Dedifferentiated amniotic fluid mesenchymal stem cell (primary cell): ENCODE data around the gene NRDE2.
"Not testable (repeated sequence)": the region's sequence is repeated elsewhere in the genome, so short reads cannot be mapped to it uniquely, and the experiment has no call there.

Experiments used
- DNase-seq: peaks from one replicate; pipeline ENCODE4 v3.0.0-alpha.2; 2016; ENCODE audit errors: extremely low spot score

Gene NRDE2

DNA sequence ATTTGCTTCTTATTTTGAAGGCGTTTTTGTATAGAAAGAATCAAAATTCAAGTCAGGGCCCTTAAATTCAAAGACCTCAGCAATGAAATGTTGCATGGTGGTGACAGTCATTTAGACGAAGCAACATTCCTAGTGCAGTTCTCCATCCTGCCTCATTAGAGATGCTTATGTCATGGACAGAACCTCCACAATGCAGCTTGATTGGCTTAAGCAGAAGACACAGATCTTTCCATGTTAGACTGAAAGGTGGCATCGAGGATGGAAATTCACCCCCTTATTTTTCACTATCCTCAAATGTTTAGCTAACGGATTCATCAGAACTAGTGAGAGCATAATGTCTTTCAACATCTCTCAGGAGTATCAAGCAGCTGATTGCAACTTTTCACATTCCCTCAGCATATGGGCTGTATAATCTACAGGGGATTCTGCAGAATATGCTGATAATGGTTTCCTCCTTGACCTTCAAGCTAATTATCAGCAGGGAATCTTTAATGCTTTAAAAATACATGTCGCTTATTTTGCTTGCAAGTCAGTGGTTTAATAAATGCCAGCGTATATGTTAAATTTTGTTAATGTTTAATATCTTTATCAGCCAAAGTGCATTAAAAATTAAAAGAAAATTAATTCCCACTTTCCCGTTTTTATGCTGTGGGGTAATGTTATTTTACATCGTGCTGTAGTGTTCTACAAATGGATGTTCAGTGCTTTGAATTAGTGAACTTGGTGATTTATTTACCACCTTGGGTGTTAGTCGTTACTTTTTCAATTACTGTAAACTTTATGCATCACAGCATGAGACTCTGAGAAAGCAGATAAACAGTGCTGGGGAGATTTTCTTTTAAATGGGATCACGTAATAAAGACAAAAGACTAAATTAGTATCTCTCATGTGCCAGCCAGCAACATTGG is 12.8 kb upstream of the NRDE2 start:
- DNase-seq: no peak

GRCh38 chr14:90342327-90342726 is 10.6 kb upstream of the NRDE2 start:
- DNase-seq: no peak

DNA sequence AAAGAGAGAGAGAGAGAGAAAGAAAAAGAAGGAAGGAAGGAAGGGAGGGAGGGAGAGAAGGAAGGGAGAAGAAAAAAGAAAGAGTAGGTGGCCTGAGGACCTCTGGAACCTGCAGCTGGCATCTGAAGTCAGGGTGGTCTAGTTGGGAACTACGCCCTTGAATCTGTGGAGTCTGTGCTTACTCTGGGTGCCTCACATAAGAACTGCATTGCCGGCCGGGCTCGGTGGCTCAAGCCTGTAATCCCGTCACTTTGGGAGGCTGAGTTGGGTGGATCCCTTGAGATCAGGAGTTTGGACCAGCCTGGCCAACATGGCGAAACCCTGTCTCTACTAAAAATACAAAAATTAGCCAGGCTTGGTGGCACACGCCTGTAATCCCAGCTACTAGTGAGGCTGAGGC is 10.0 kb upstream of the NRDE2 start:
- no peak for DNase-seq

DNA sequence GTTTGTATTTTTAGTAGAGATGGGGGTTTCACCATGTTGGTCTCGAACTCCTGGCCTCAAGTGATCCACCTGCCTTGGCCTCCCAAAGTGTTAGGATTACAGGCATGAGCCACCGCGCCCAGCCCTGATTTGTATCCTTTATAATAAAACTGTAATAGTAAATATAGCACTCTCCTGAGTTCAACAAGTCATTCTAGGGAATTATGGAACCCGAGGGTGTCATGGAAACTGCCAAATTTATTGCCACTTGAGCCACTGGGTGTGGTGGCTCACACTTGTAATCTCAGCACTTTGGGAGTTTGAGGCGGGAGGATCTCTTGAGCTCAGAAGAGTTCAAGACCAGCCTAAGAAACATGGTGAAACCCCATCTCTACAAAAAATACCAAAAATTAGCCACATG is 9.5 kb upstream of the NRDE2 start:
- not testable (repeated sequence) for DNase-seq

- DNase-seq: no peak
Measured at GRCh38 chr14:90336985-90337384, 5.2 kb upstream of the NRDE2 start.

DNA sequence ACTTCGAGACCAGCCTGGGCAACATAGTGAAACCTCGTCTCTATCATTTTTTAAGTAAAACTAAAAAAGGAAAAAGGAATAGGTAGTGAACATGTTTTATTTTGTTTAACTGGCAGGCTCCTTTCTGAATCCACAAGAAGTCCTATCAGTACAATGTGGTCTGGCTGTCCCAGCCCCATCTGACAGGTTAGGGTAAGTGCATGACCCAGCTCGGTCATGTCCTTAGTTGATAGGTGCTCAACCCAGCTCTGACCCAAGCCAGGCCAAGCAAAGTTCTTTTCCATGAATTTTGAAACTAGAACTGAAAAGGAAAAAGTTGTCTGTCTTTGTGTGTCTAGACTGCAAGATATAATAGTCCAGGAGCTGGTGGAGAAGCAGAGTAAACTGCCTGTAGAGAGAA is 4.7 kb upstream of the NRDE2 start:
- DNase-seq: no peak

DNA sequence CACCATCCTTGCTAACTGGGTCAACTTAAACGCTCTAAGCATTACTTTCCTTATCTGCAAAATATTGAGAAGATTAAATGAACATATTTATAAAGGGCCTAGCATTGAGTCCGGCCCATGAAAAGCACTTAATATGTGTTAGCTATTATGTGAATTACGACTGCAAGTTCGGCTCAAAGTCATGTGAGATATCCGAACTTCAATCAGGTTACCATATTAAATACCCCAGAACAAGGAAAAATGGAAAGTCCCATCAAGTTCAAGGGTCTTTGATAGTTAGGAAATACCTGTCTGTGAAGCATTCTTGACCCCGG is 487 bp upstream of the NRDE2 start:
- no peak for DNase-seq

DNA sequence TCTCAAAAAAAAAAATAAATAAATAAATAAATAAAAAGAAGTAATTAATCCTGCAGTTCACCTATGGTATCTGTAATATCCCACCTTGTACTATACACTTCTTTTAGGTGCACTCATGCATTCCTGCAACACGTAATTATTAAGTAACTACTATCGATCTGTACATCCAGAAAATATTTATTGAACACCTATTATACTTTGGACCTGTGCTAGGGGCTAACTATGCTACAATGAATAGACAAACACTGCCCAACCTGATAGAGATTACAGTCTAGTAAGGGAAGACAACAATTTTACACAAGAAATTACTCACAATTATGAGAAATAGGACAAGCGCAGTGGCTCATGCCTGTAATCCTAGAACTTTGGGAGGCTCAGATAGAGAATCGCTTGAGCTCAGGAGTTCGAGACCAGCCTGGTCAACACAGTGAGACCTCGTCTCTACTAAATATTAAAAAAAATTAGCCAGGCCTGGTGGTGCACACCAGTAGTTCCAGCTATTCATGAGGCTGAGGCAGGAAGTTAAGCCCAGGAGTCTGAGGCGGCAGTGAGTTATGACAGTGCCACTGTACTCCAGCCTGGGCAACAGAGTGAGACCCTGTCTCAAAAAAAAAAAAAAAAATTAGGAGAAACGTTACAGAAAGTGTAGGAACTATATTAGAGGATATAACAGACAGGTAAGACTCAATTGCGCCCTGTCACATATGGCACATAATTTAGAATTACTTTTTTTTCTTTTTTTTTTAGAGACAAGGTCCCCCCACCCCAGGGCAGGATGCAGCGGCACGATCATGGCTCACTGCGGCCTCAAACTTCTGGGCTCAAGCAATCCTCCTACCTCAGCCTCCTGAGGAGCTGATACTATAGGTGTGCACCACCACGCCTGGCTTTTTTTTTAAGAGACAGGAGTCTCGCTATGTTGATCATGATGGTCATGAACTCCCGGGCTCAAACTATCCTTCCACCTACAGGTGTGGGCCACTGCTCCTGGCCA is 1.2 kb downstream of the NRDE2 start:
- DNase-seq: no peak

DNA sequence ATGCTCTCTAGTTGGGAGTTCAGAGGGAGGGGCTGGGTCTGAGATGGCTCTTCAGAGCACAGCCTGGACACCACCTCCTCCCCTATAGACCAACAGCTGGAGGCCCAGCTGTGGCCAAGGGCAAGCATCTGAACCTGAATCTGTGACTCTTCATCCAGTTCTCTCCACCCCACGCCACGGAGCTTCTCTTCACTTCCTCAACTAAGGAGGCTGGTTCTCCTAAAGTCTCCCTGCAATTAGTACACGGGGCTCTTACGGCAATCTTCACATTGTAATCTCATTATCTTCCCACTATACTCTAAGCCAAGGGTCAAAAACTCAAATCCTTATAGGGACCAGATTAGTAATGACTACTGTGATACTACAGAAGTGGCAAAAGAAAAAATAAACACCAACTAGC is 9.8 kb downstream of the NRDE2 start:
- DNase-seq: no peak

DNA sequence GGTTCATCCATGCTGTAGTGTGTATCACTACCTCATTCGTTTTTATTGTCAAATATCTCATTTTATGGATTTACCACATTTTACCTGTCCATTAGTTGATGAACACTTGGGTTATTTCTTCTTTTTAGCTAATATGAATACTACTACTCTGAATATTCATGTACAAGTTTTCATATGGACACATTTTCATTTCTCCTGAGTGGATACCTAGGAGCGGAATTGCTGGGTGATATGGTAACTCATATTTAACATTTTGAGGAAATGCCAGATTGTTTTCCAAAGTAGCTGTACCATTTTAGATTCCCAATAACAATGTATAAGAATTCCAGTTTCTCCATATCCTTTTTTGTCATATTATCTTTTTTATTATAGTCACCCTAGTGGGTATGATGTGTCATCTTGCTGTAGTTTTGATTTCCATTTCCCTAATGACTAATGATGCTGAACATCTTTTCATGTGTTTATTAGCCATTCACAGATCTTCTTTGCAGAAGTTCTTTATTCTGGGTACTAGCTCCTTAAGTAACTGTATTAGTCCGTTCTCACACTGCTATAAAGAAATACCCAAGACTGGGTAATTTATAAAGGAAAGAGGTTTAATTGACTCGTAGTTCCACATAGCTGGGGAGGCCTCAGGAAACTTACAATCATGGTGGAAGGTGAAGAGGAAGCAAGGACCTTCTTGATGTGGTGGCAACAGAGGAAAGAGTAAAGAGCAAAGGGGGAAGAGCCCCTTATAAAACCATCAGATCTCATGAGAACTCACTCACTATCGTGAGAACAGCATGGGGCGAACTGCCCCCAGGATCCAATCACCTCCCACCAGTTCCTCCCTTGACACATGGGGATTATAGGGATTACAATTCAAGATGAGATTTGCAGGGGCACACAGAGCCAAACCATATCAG is 11.9 kb downstream of the NRDE2 start:
- DNase-seq: no peak

DNA sequence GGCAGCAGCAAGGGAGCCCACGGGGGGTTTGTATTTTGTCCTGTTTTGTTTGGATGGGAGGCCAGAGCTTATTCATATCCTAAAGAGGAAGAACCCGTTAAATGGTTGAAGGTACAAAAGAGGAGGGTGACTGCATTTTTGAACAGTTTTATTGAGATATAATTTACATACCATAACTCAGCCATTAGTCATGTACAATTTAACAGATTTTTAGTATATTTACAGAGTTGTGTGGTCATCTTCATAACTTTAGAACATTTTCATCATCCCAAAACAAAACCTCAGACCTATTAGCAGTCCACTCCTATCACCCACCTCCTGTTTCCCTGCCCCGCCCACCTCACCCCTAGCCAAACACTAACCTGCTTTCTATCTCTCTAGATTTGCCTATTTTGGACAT is 12.6 kb downstream of the NRDE2 start:
- no peak for DNase-seq

DNA sequence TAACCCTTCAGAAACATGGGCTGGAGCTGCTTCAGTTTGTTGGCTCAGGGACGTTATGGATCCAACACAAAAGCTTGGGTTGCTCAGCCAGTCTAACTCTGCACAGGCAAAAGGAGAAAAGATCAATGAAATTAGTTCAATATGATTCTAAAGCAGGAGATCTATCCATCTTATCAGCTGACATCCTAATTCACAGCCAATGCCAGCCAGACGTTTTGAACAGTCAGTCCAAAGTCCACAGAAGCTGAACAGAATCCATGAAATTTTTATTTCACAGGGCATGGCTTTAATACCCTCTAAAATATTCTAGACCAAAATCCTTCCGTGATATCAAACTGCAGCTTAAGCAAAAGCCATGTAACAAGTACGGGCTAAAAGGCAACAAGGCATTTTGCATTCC is 13.7 kb downstream of the NRDE2 start:
- no peak for DNase-seq

GRCh38 chr14:90317286-90317685 is 14.5 kb downstream of the NRDE2 start:
- no peak for DNase-seq

DNA sequence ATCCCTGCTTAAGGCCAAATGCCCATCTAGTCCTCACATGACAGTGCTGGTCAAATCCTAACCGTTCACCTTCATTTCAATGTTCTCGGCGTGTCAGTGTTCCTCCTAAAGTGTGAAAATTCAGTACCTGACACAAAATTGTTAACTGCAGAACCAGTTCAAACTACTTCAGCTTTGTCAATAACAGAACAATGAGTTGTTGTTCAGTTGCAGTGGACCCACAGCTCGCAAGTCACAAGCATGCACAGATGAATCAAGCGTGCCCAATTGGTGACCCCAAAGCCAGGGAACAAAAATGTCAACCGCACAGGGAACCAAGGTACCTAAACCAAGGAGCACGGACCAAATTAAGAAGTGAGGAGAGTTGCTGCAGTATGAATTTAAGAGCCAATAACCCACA is 23.2 kb downstream of the NRDE2 start:
- no peak for DNase-seq

DNA sequence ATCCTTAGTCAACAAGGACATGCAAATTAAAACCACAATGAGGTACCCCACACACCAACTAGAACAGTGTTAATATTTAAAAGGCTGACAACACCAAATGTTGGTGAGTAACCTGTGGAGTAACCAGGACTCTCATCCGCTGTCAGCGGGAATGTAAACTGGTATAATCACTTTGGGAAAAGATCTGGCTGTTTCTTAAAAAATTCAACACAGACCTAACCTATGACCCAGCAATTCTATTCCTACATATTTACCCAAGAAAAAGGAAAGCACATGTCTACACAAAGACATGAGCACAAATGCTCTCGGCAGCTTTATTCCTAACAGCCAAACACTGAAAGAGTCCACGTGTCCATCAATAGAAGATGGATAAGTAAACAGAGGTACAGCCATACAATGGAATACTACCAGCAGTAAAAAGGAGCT is 26.6 kb downstream of the NRDE2 start:
- DNase-seq: no peak

GRCh38 chr14:90304502-90304901 is 27.2 kb downstream of the NRDE2 start:
- no peak for DNase-seq

- DNase-seq: no peak
Measured at GRCh38 chr14:90303473-90303872, 28.3 kb downstream of the NRDE2 start.

DNA sequence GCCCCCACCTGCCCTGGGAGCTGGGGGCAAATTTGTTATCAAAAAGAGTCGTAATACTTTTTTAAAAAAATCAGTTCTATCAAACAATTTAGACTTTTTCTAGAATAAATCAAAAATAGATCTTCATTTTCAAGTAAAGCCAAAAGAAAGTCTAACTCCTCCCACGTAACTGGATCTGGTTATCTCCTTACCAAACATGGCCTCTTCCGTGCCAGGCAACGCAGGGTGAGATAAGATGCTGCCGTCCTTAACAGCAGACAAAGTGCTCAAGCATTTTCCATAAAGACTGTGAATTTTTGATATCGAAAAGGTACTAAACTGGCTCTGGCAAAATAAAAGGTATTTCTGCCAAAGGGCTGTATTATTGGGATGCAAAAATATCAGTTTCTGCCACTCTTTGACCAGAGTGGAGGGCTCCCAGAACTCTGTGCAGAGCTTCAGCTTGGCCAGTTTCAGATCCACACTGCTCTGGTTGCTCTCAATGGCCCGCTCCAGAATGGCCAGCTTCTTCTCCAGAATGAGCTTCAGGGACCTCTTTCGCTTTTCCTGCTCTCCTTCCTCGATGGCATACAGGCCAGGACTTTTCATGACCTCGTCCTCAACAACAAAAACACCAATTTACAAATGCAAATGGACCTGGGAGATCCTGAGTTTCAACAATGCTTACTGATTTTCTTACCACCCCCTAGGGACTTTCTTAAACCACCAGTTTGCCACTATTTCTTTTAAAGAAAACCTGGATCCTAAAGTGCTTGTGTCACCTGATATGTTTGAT is 29.0 kb downstream of the NRDE2 start:
- no peak for DNase-seq

DNA sequence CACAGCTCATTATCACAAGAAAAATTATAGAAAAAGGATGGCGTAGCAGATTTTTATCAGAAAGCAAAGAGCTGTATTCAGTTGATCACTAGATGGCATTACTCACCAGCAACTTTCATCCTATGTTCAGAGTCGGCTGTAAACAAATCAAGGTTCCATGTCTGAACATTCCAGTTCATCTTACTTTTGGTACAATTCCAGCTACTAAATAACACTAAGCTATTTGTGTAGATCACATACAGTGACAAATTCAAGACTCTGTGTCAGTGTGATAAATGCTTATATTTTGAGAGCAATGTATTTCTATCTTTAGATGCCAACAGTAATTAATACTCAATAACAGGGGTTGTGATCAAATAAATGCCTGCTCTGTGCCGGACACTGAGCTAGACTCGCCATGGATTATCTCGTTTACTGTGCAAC is 30.1 kb downstream of the NRDE2 start:
- DNase-seq: peak; percentile 73

DNA sequence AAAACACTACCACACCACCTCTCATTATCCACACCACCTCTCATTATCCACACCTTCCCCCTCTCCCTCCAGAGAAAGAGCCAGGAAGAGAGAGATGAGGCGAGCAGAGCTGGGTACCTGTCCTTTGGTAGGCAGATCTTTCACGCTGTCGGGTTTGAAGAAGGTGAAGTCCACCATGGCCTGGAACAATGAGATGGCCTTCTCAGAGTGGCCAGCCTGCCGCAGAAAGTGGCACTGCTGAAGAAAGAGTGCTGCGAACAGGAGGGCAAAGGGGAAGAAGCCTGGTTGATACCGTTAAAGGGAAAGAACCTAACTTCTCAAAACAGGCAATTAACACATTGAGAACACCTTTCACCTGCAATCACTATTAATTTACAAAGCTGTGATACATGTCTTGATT is 30.6 kb downstream of the NRDE2 start:
- no peak for DNase-seq

- peak; percentile 25 for DNase-seq
Measured at GRCh38 chr14:90300611-90301047, 31.1 kb downstream of the NRDE2 start.
